GM12878 (cell line): ENCODE measurements around the gene RBMS3. TPM values are rescaled to one million over a fixed set of nuclear protein-coding genes. Genes with fewer than 3 reads are reported as not detected.

Experiments
- ATAC-seq: fragments of 200-7000 bp; cut with Tn5 transposase; 3 replicates; pipeline ENCODE4 v1.9.1; 2020; ENCODE audit warnings: mild to moderate bottlenecking, moderate library complexity
- BruUV-seq: library from RNA; stranded (reverse); fragments of 400-500 nt; replicated peaks from 2 replicates; lab custom pipeline; 2021; lab: Mats Ljungman, UMichigan
- CTCF ChIA-PET: fragments of 300-600 bp; sonication (Branson Sonifier 250); formaldehyde crosslinking; extraction: SDS; loops from one replicate; lab custom pipeline; 2021; ENCODE audit warnings: inconsistent platforms; lab: Yijun Ruan, JAX
- POLR2A ChIA-PET: fragments of 350-600 bp; formaldehyde crosslinking; extraction: SDS; loops from one replicate; lab custom pipeline; 2021; ENCODE audit warnings: inconsistent platforms; lab: Charles Lee
- RAD21 ChIA-PET: fragments of 300-600 bp; sonication (Branson Sonifier 250); formaldehyde crosslinking; loops from one replicate; lab custom pipeline; 2023; ENCODE audit warnings: antibody characterized with exemption; ENCODE audit not compliant: unreplicated experiment; lab: Charles Lee
- SMC1A ChIA-PET: fragments of 300-600 bp; sonication (Branson Sonifier 250); formaldehyde crosslinking; loops from one replicate; lab custom pipeline; 2023; ENCODE audit not compliant: unreplicated experiment, uncharacterized antibody; lab: Charles Lee
- DNase-seq: peaks from one replicate; pipeline ENCODE4 v3.0.0-alpha.2; 2011; ENCODE audit warnings: low read depth, low spot score
- FAIRE-seq: peaks from 3 replicates; lab custom pipeline; 2011; peaks lifted over from hg19 to GRCh38; lab: Jason Lieb, UNC
- H2AFZ ChIP-seq: 2 replicates; pipeline ENCODE4 v1.6.0; 2011; ENCODE audit warnings: low read depth, low read length, control low read depth; ENCODE audit not compliant: control insufficient read depth
- H3K27ac ChIP-seq: 2 replicates; pipeline ENCODE4 v1.5.1; 2011; ENCODE audit warnings: control low read depth; ENCODE audit not compliant: control insufficient read depth, insufficient read depth
- H3K27me3 ChIP-seq, 2 experiments: replicated peaks in 1 of 2; 2 replicates each; pipeline versions ENCODE4 v1.6.0 to v1.6.1; 2011; ENCODE audit warnings: low read length in 1 of 2; ENCODE audit not compliant: control insufficient read depth in 2 of 2, insufficient read depth in 2 of 2
- H3K36me3 ChIP-seq, 2 experiments: 2 replicates each; pipeline ENCODE4 v1.5.1; 2011; ENCODE audit warnings: low read length in 1 of 2; ENCODE audit not compliant: control insufficient read depth in 2 of 2, insufficient read depth in 2 of 2
- H3K4me1 ChIP-seq: 2 replicates; pipeline ENCODE4 v1.6.1; 2011; ENCODE audit warnings: mild to moderate bottlenecking, low read length, moderate library complexity, mixed read lengths; ENCODE audit not compliant: control insufficient read depth, insufficient read depth
- H3K4me2 ChIP-seq: 2 replicates; pipeline ENCODE4 v1.6.0; 2011; ENCODE audit warnings: control low read depth; ENCODE audit not compliant: control insufficient read depth, insufficient read depth
- H3K4me3 ChIP-seq: fragments of 200-600 bp; sonication (generic); 2 replicates; pipeline ENCODE4 v1.5.1; 2016
- H3K79me2 ChIP-seq: 2 replicates; pipeline ENCODE4 v1.6.0; 2011; ENCODE audit warnings: low read length; ENCODE audit not compliant: control insufficient read depth, insufficient read depth
- H3K9ac ChIP-seq: 2 replicates; pipeline ENCODE4 v1.8.0; 2011; ENCODE audit warnings: low read length, control low read depth, mixed read lengths; ENCODE audit not compliant: control insufficient read depth, insufficient read depth
- H3K9me3 ChIP-seq: replicated peaks from 3 replicates; pipeline ENCODE4 v1.5.1; 2011; ENCODE audit warnings: mild to moderate bottlenecking, low read length; ENCODE audit not compliant: control insufficient read depth, insufficient read depth
- H4K20me1 ChIP-seq: 2 replicates; pipeline ENCODE4 v1.6.0; 2011; ENCODE audit not compliant: control insufficient read depth, insufficient read depth
- ATF3 ChIP-seq: IDR thresholded peaks from 2 replicates; pipeline ENCODE4 v1.6.1; 2011; ENCODE audit warnings: low read depth, mild to moderate bottlenecking, low read length, moderate library complexity, borderline replicate concordance; ENCODE audit errors: extremely low read depth
- CHD4 ChIP-seq: fragments of 200-600 bp; sonication (generic); IDR thresholded peaks from 2 replicates; pipeline ENCODE4 v1.6.1; 2016; ENCODE audit warnings: mild to moderate bottlenecking
- ETV6 ChIP-seq, 2 experiments: fragments of 450-650 bp in 1 of 2; IDR thresholded peaks in 1 of 2; conservative IDR thresholded peaks in 1 of 2; 2 replicates each; pipeline ENCODE4 v1.6.1; 2014; ENCODE audit warnings: antibody characterized with exemption in 1 of 2, borderline replicate concordance in 1 of 2, low read depth in 1 of 2, mild to moderate bottlenecking in 1 of 2, moderate library complexity in 1 of 2
- IRF5 ChIP-seq: fragments of 450-650 bp; IDR thresholded peaks from 2 replicates; pipeline ENCODE4 v1.6.1; 2017; ENCODE audit warnings: borderline replicate concordance
- LARP7 ChIP-seq: fragments of 450-650 bp; IDR thresholded peaks from 2 replicates; pipeline ENCODE4 v1.6.1; 2017; ENCODE audit warnings: mild to moderate bottlenecking
- RB1 ChIP-seq: fragments of 450-650 bp; formaldehyde crosslinking; IDR thresholded peaks from 2 replicates; pipeline ENCODE4 v1.6.1; 2017; ENCODE audit warnings: mild to moderate bottlenecking, borderline replicate concordance
- REST ChIP-seq: IDR thresholded peaks from 2 replicates; pipeline ENCODE4 v1.6.1; 2012; ENCODE audit warnings: mild to moderate bottlenecking, low read depth, low read length
- STAT3 ChIP-seq: IDR thresholded peaks from 2 replicates; pipeline ENCODE4 v1.6.1; 2011; ENCODE audit warnings: low read depth, low read length, improper control_type of control experiment
- ZBTB11 ChIP-seq: fragments of 450-650 bp; formaldehyde crosslinking; IDR thresholded peaks from 2 replicates; pipeline ENCODE4 v1.5.0; 2022; ENCODE audit warnings: mild to moderate bottlenecking, missing genetic modification characterization
- ZNF687 ChIP-seq: fragments of 450-650 bp; IDR thresholded peaks from 2 replicates; pipeline ENCODE4 v1.6.1; 2017; ENCODE audit warnings: mild to moderate bottlenecking, moderate library complexity
- WGBS: methylation state at CpG from one replicate; pipeline ENCODE4 v1.1.6; 2016; ENCODE audit warnings: low lambda C conversion rate; ENCODE audit not compliant: insufficient replicate concordance, insufficient coverage; ENCODE audit errors: missing lambda C conversion rate; 5-methylcytosine and 5-hydroxymethylcytosine counted together
- in situ Hi-C: fragments of 300-500 bp; cut with MboI; formaldehyde crosslinking; loops from 9 replicates; pipeline ENCODE4 v1.14.3; 2018; ENCODE audit warnings: mixed read lengths
- intact Hi-C: fragments of 100-400 bp; cut with micrococcal nuclease; formaldehyde crosslinking; loops from one replicate; pipeline ENCODE4 v1.14.2; 2022; ENCODE audit not compliant: unreplicated experiment
- polyA plus RNA-seq, 11 experiments: library from polyadenylated mRNA; depleted of rRNA in 4 of 11; unstranded in 6 of 11; stranded (reverse) in 5 of 11; fragments of >200 nt; fragmentation: Nextera tagmentation in 4 of 11; fragmentation: Illumina TruSeq in 1 of 11; extraction: Ambion mirVana in 4 of 11; extraction: Trizol in 1 of 11; gene quantifications; 1 replicate in 1 of 11; 2 replicates in 10 of 11; pipeline versions ENCODE4 v1.2.1 to v1.2.3, GENCODE V29; 2011 to 2016; ENCODE audit warnings: inconsistent platforms in 2 of 11, missing spikeins in 2 of 11, low read depth in 1 of 11
- total RNA-seq, 4 experiments: library from RNA; depleted of rRNA in 3 of 4; stranded (reverse); fragments of >200 nt in 3 of 4; fragmentation: Illumina TruSeq in 1 of 4; extraction: Trizol in 1 of 4; gene quantifications; 2 replicates each; pipeline versions ENCODE4 v1.2.1 to v1.2.3, GENCODE V29; 2013 to 2021

The RBMS3 gene
- total and polyA plus RNA-seq, 10 of the 15 experiments (the other 5 are each of a cell fraction or from before 2014, with no cell fraction given), result 0.79 to 4.7 (median 3.1) TPM

- no peaks in the 10 kb centered on the region for H3K27me3 ChIP-seq
- no peaks in the 10 kb centered on the region for H3K79me2 ChIP-seq
- ChIA-PET CTCF (interaction anchor here (1.0 kb wide), 1 partner anchor 9 kb away, joined by 3 read pairs; no protein-coding TSS in a partner anchor), POLR2A (no interaction called here), RAD21 (no interaction called here), SMC1A (interaction anchor here (1.1 to 2.2 kb wide), 4 partner anchors 9 to 165 kb away, joined by 3 to 11 read pairs (median 4); no protein-coding TSS in a partner anchor)
- no peak for ATAC-seq
- no TSS peak for BruUV-seq
- in situ Hi-C loops (no loop called here), intact Hi-C loops (no loop called here)
- no peaks in the 10 kb centered on the region for H3K36me3 ChIP-seq
- no peaks in the 10 kb centered on the region for H3K9me3 ChIP-seq
- WGBS, result 49% methylated on average over 4 of the region's 4 CpGs
- no peak for FAIRE-seq
- no peak overlapping the region for H2AFZ ChIP-seq
- H3K4me2 ChIP-seq, result no peak overlapping the region
- no peak for DNase-seq
- no peak overlapping the region for H3K4me3 ChIP-seq
- H3K9ac ChIP-seq, result no peak overlapping the region
- H4K20me1 ChIP-seq, result no peaks in the 10 kb centered on the region
- peaks cover 9% of the 10 kb centered on the region for H3K4me1 ChIP-seq
- no peak overlapping the region for H3K27ac ChIP-seq
- no peak for TF ChIP-seq LARP7
- no peak for TF ChIP-seq ZBTB11
- TF ChIP-seq ZNF687, result no peak
- no peak for TF ChIP-seq CHD4
- no peak for TF ChIP-seq ATF3
- no peak for TF ChIP-seq RB1
- no peak for TF ChIP-seq IRF5
- no peak for TF ChIP-seq STAT3
- TF ChIP-seq REST, result no peak
- TF ChIP-seq ETV6 (conservative IDR thresholded peaks at IDR 0.05 in 1 of 2, IDR thresholded peaks at IDR 0.05 in 1 of 2; ENCODE audit: borderline replicate concordance in 1 of 2, low read depth in 1 of 2), result no peak
These were observed 235.3 kb downstream of the RBMS3 start for GRCh38 chr3:29516164-29516563.
